OCI-LY3 (cell line): ENCODE results near the gene CCDC102B.

Experiments
- CTCF ChIP-seq: fragments of 200-600, 300-600 bp; sonication (generic); IDR thresholded peaks from 2 replicates; pipeline ENCODE4 v1.5.1; 2014; ENCODE audit warnings: antibody characterized with exemption, low read length, low read depth
- EZH2phosphoT487 ChIP-seq: fragments of 200-600 bp; shearing (Covaris generic); IDR thresholded peaks from 2 replicates; pipeline ENCODE4 v1.6.1; 2018; ENCODE audit warnings: antibody characterized with exemption, mixed run types, low read depth

- TF ChIP-seq CTCF = no peak
- no peak for TF ChIP-seq EZH2phosphoT487
Observed at GRCh38 chr18:68759308-68759707, 38.6 kb upstream of the CCDC102B start.
